ENCODE results near the gene QRFP. TPM values are rescaled to one million over a fixed set of nuclear protein-coding genes. Genes with fewer than 3 reads are reported as not detected.

QRFP gene
- total RNA-seq, 2 donors from 2014 or later, result not detected

GRCh38 chr9:130887494-130888144 is 9.0 kb downstream of the QRFP start:
- H3K9me3 ChIP-seq, result no peaks in the 10 kb centered on the region
- H3K27ac ChIP-seq, result no peak overlapping the region
- TF ChIP-seq, protein P1, sequence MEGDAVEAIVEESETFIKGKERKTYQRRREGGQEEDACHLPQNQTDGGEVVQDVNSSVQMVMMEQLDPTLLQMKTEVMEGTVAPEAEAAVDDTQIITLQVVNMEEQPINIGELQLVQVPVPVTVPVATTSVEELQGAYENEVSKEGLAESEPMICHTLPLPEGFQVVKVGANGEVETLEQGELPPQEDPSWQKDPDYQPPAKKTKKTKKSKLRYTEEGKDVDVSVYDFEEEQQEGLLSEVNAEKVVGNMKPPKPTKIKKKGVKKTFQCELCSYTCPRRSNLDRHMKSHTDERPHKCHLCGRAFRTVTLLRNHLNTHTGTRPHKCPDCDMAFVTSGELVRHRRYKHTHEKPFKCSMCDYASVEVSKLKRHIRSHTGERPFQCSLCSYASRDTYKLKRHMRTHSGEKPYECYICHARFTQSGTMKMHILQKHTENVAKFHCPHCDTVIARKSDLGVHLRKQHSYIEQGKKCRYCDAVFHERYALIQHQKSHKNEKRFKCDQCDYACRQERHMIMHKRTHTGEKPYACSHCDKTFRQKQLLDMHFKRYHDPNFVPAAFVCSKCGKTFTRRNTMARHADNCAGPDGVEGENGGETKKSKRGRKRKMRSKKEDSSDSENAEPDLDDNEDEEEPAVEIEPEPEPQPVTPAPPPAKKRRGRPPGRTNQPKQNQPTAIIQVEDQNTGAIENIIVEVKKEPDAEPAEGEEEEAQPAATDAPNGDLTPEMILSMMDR (IDR thresholded peaks at IDR 0.05), result no peak
- H3K4me3 ChIP-seq, result no peak overlapping the region
- ATAC-seq (ENCODE audit: insufficient number of reproducible peaks, low FRiP score, low read depth) (no peak), DNase-seq (ENCODE audit: low spot score) (no peak)
- H3K36me3 ChIP-seq, result peaks cover 64% of the 10 kb centered on the region
- H3K27me3 ChIP-seq (replicated peaks; ENCODE audit: insufficient read depth), result no peaks in the 10 kb centered on the region
- peaks cover 0 to 34% of the 10 kb centered on the region in 2 donors for H3K4me1 ChIP-seq (ENCODE audit: control insufficient read depth in 1 of 2, low read depth in 2 of 2)

DNA sequence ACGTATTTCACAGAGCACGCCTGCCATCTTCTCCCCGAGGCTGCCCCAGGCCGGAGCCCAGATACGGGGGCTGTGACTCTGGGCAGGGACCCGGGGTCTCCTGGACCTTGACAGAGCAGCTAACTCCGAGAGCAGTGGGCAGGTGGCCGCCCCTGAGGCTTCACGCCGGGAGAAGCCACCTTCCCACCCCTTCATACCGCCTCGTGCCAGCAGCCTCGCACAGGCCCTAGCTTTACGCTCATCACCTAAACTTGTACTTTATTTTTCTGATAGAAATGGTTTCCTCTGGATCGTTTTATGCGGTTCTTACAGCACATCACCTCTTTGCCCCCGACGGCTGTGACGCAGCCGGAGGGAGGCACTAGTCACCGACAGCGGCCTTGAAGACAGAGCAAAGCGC is 9.6 kb downstream of the QRFP start:
- no peak for DNase-seq (ENCODE audit: low spot score)
- no peaks in the 10 kb centered on the region for H3K27me3 ChIP-seq (replicated peaks; ENCODE audit: insufficient read depth)
- no peak overlapping the region for H3K4me3 ChIP-seq
- H3K27ac ChIP-seq, result no peak overlapping the region
- peaks cover 63% of the 10 kb centered on the region for H3K36me3 ChIP-seq
- ATAC-seq (ENCODE audit: insufficient number of reproducible peaks, low FRiP score, low read depth), result no peak
- no peaks in the 10 kb centered on the region for H3K9me3 ChIP-seq
- TF ChIP-seq, protein P1 (IDR thresholded peaks at IDR 0.05), result no peak
- peaks cover 0 to 34% of the 10 kb centered on the region in 2 donors for H3K4me1 ChIP-seq (ENCODE audit: control insufficient read depth in 1 of 2, low read depth in 2 of 2)

DNA sequence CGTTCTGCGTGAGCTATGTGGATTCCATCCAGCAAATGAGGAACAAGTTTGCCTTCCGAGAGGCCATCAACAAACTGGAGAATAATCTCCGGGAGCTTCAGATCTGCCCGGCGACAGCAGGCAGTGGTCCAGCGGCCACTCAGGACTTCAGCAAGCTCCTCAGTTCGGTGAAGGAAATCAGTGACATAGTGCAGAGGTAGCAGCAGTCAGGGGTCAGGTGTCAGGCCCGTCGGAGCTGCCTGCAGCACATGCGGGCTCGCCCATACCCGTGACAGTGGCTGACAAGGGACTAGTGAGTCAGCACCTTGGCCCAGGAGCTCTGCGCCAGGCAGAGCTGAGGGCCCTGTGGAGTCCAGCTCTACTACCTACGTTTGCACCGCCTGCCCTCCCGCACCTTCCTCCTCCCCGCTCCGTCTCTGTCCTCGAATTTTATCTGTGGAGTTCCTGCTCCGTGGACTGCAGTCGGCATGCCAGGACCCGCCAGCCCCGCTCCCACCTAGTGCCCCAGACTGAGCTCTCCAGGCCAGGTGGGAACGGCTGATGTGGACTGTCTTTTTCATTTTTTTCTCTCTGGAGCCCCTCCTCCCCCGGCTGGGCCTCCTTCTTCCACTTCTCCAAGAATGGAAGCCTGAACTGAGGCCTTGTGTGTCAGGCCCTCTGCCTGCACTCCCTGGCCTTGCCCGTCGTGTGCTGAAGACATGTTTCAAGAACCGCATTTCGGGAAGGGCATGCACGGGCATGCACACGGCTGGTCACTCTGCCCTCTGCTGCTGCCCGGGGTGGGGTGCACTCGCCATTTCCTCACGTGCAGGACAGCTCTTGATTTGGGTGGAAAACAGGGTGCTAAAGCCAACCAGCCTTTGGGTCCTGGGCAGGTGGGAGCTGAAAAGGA is 10.9 kb downstream of the QRFP start:
- TF ChIP-seq, protein P1 (IDR thresholded peaks at IDR 0.05), result no peak
- H3K4me3 ChIP-seq, result no peak overlapping the region
- H3K4me1 ChIP-seq (ENCODE audit: control insufficient read depth in 1 of 2, low read depth in 2 of 2), result peaks cover 0 to 34% of the 10 kb centered on the region in 2 donors
- DNase-seq (ENCODE audit: low spot score) (no peak), ATAC-seq (ENCODE audit: insufficient number of reproducible peaks, low FRiP score, low read depth) (no peak)
- no peak overlapping the region for H3K27ac ChIP-seq
- H3K27me3 ChIP-seq (replicated peaks; ENCODE audit: insufficient read depth), result no peaks in the 10 kb centered on the region
- peaks cover 72% of the 10 kb centered on the region for H3K36me3 ChIP-seq
- H3K9me3 ChIP-seq, result no peaks in the 10 kb centered on the region

DNA sequence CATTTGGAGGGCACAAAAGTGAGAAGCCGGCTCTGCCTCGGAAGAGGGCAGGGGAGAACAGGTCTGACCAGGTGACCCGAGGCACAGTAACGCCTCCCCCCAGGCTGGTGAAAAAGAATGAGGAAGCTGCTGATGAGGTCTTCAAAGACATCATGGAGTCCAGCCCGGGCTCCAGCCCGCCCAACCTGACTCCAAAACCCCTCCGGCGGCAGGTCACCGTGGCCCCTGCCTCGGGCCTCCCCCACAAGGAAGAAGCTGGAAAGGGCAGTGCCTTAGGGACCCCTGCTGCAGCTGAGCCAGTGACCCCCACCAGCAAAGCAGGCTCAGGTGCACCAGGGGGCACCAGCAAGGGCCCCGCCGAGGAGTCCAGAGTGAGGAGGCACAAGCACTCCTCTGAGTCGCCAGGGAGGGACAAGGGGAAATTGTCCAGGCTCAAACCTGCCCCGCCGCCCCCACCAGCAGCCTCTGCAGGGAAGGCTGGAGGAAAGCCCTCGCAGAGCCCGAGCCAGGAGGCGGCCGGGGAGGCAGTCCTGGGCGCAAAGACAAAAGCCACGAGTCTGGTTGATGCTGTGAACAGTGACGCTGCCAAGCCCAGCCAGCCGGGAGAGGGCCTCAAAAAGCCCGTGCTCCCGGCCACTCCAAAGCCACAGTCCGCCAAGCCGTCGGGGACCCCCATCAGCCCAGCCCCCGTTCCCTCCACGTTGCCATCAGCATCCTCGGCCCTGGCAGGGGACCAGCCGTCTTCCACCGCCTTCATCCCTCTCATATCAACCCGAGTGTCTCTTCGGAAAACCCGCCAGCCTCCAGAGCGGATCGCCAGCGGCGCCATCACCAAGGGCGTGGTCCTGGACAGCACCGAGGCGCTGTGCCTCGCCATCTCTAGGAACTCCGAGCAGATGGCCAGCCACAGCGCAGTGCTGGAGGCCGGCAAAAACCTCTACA is 11.8 kb downstream of the QRFP start:
- DNase-seq (ENCODE audit: low spot score) (no peak), ATAC-seq (ENCODE audit: insufficient number of reproducible peaks, low FRiP score, low read depth) (no peak)
- TF ChIP-seq, protein P1 (IDR thresholded peaks at IDR 0.05), result no peak
- peaks cover 0 to 34% of the 10 kb centered on the region in 2 donors for H3K4me1 ChIP-seq (ENCODE audit: control insufficient read depth in 1 of 2, low read depth in 2 of 2)
- no peak overlapping the region for H3K27ac ChIP-seq
- no peaks in the 10 kb centered on the region for H3K27me3 ChIP-seq (replicated peaks; ENCODE audit: insufficient read depth)
- H3K36me3 ChIP-seq, result peaks cover 75% of the 10 kb centered on the region
- H3K9me3 ChIP-seq, result no peaks in the 10 kb centered on the region
- no peak overlapping the region for H3K4me3 ChIP-seq
